Thymus (tissue), 11 donors: ENCODE results near the gene MYCT1. TPM values are rescaled to one million over a fixed set of nuclear protein-coding genes. Genes with fewer than 3 reads are reported as not detected.
"Not testable (repeated sequence)": the region's sequence is repeated elsewhere in the genome, so short reads cannot be mapped to it uniquely, and the experiment has no call there.

Experiments
- DNase-seq, 9 donors: peaks; one replicate each; pipeline ENCODE4 v3.0.0-alpha.2; 2013; ENCODE audit warnings: low spot score in 9 of 9, low read depth in 6 of 9, missing footprints in 1 of 9
- H3K27ac ChIP-seq, 2 donors: one replicate each; pipeline ENCODE4 v1.5.1; 2013; ENCODE audit warnings: control low read depth in 1 of 2, low read depth in 1 of 2, low read length in 1 of 2, mild to moderate bottlenecking in 1 of 2, moderate library complexity in 1 of 2
- H3K27me3 ChIP-seq, 2 donors: one replicate each; pipeline ENCODE4 v1.5.1; 2013; ENCODE audit warnings: low read length in 1 of 2; ENCODE audit not compliant: control insufficient read depth in 2 of 2, insufficient read depth in 1 of 2
- H3K36me3 ChIP-seq, 2 donors: one replicate each; pipeline ENCODE4 v1.5.1; 2013; ENCODE audit warnings: low read length in 1 of 2, mild to moderate bottlenecking in 1 of 2, moderate library complexity in 1 of 2; ENCODE audit not compliant: control insufficient read depth in 2 of 2, insufficient read depth in 2 of 2
- H3K4me1 ChIP-seq, 2 donors: one replicate each; pipeline ENCODE4 v1.5.1; 2013; ENCODE audit warnings: low read length in 2 of 2; ENCODE audit not compliant: control insufficient read depth in 2 of 2, insufficient read depth in 2 of 2
- H3K4me3 ChIP-seq, 2 donors: one replicate each; pipeline ENCODE4 v1.5.1; 2013; ENCODE audit warnings: low read length in 2 of 2, control low read depth in 1 of 2, mild to moderate bottlenecking in 1 of 2
- H3K9me3 ChIP-seq, 2 donors: one replicate each; pipeline ENCODE4 v1.5.1; 2013; ENCODE audit warnings: low read length in 1 of 2, mild to moderate bottlenecking in 1 of 2; ENCODE audit not compliant: control insufficient read depth in 2 of 2, insufficient read depth in 1 of 2
- WGBS: extraction: QIAGEN DNeasy Blood & Tissue Kit; methylation state at CpG from one replicate; pipeline ENCODE4 v1.1.7; 2013; 5-methylcytosine and 5-hydroxymethylcytosine counted together
- polyA plus RNA-seq: library from polyadenylated mRNA; stranded (reverse); fragments of 200-250 nt; gene quantifications from one replicate; pipeline ENCODE4 v1.2.3, GENCODE V29; 2013
- total RNA-seq: library from RNA; stranded (reverse); fragments of 120-200 nt; gene quantifications from one replicate; pipeline ENCODE4 v1.2.4, GENCODE V29; 2013
- donor health status: healthy.

MYCT1 gene
- total and polyA plus RNA-seq, 2 donors, result 3.5 to 4.1 TPM

DNA sequence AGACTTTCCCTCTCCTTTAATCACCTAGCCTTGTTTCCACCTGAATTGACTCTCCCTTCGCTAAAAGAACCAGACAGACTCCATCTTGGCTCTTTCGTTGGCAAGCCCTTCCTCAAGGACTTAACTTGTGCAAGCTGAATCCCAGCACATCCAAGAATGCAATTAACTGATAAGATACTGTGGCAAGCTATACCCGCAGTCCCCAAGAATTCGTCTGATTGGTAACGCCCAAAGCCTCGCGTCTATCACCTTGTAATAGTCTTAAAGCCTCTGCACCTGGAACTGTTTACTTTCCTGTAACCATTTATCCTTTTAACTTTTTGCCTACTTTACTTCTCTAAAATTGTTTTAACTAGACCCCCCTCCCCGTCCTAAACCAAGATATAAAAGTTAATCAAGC lies 15.6 kb upstream of the MYCT1 start:
- no peak overlapping the region for H3K27ac ChIP-seq

DNA sequence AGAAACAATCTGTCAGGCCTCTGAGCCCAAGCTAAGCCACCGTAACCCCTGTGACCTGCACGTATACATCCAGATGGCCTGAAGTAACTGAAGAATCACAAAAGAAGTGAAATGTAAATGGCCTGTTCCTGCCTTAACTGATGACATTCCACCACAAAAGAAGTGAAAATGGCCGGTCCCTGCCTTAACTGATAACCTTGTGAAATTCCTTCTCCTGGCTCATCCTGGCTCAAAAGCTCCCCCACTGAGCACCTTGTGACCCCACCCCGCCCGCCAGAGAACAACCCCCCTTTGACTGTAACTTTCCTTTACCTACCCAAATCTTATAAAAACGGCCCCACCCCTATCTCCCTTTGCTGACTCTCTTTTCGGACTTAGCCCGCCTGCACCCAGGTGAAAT lies 14.8 kb upstream of the MYCT1 start:
- H3K27me3 ChIP-seq, H3K4me1 ChIP-seq, H3K9me3 ChIP-seq, H3K4me3 ChIP-seq, DNase-seq, H3K36me3 ChIP-seq, H3K27ac ChIP-seq: not testable (repeated sequence)
- WGBS, result 91% methylated on average over 8 of the region's 8 CpGs

More for the DNA sequence above, 15.6 kb upstream of the MYCT1 start:
- Histone ChIP-seq H3K36me3 (no peaks in the 10 kb centered on the region), H3K9me3 (no peaks in the 10 kb centered on the region), H3K27me3 (no peaks in the 10 kb centered on the region), H3K4me3 (no peak overlapping the region), H3K4me1 (no peaks in the 10 kb centered on the region)
- 94% methylated on average over 8 of the region's 8 CpGs for WGBS
- DNase-seq, result no peak

DNA sequence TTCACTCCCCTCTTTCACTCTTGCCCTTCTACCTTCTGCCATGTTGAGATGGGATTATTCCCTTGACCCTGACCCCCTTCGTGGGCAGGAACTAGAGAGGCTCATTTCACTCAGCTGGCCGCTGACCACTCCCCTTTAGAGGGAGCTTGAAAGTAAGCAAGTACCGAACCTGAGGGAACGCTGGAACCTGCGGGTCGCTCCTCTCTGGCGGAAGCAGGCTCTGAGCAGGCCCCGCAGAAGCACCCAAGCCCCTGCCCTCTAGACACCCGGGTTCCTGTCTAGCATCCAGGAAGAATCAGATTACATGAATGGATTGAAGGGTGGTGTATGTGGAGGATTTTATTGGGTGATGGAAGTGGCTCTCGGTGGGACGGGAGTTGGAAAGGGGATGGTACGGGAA lies 11.9 kb upstream of the MYCT1 start:
- Histone ChIP-seq H3K27me3 (no peaks in the 10 kb centered on the region), H3K9me3 (no peaks in the 10 kb centered on the region), H3K27ac (no peak overlapping the region), H3K4me1 (no peaks in the 10 kb centered on the region), H3K36me3 (no peaks in the 10 kb centered on the region), H3K4me3 (no peak overlapping the region)
- no peak for DNase-seq
- WGBS, result 97% methylated on average over 12 of the region's 12 CpGs

DNA sequence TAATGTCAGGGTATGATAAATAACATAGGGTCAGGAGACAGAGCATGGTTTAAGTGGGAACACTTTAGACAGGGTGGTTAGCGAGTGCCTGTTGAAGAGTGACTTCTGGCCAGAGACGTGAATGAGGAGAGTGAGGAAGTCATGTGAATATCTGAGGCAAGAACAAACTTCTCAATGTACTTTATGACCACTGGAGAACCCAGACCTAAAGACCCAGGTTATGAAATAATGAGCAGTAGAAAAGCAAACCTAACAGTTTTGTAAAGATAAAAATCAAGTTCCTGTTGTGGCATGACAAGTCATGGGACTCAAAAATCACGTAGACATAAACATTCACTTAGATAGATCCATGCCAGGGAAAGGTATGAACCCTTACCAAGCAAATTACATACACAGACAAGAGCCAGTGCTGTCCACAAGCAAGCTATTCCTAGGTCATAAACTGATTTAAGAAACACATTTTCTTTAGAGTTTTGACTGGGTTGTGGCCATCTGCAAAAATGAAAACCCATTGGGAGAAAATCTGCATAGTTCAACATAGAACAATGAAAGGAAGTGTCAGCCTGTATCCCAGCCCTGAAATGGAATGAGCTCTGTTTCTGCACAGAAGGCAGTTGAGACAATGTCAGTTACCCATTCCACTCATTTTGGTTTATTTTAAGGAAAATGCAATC lies 2.2 kb upstream of the MYCT1 start:
- WGBS, result 44% methylated on average over 3 of the region's 3 CpGs
- no peak for DNase-seq
- Histone ChIP-seq H3K9me3 (no peaks in the 10 kb centered on the region), H3K4me3 (no peak overlapping the region), H3K4me1 (no peaks in the 10 kb centered on the region), H3K27ac (no peak overlapping the region), H3K36me3 (no peaks in the 10 kb centered on the region), H3K27me3 (no peaks in the 10 kb centered on the region)

DNA sequence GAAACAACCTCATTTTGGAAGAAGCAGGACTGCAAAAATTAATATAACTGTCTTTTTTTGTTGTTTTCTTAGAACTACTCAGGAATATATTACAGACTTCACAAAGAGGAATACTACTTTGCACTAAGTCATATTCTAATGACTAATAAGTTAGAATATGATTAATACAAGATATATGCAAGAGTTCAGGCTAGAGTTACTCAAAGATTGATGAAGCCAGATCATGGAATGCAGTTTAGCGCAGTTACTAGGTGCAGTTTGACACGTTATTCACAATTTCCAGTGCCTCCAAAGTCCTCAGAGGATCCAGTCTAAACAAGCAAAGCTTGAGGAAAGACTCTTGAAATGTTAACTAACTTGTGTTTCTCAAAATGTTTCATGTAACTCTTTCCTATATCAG lies 1.2 kb upstream of the MYCT1 start:
- Histone ChIP-seq H3K9me3 (no peaks in the 10 kb centered on the region), H3K4me3 (no peak overlapping the region), H3K27me3 (no peaks in the 10 kb centered on the region), H3K36me3 (no peaks in the 10 kb centered on the region), H3K4me1 (no peaks in the 10 kb centered on the region), H3K27ac (no peak overlapping the region)
- WGBS, result 85% methylated on average over 2 of the region's 2 CpGs
- no peak for DNase-seq

DNA sequence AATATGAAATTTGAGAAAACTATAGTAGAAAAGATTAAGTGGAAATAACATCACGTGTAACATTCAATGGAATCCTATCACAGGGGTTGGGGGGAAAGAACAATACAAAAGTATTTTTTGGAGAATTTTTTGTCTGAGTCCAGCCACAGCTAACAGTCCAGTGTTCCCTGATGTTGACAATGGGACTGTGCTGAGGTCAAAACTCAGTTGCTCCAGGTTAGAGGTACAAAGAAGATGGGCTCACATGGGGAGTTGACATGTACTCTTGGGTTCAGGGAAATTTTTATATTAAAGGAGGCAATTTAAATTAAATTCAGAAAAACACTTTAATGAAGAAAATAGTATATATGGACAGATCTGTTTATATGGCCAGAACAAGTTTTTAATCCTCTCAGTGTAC lies 995 bp downstream of the MYCT1 start:
- DNase-seq, result no peak
- H3K4me3 ChIP-seq, result no peak overlapping the region
- no peaks in the 10 kb centered on the region for H3K9me3 ChIP-seq
- H3K36me3 ChIP-seq, result no peaks in the 10 kb centered on the region
- H3K27ac ChIP-seq, result no peak overlapping the region
- H3K4me1 ChIP-seq, result no peaks in the 10 kb centered on the region
- 72% methylated on average over 1 of the region's 1 CpG for WGBS
- no peaks in the 10 kb centered on the region for H3K27me3 ChIP-seq

DNA sequence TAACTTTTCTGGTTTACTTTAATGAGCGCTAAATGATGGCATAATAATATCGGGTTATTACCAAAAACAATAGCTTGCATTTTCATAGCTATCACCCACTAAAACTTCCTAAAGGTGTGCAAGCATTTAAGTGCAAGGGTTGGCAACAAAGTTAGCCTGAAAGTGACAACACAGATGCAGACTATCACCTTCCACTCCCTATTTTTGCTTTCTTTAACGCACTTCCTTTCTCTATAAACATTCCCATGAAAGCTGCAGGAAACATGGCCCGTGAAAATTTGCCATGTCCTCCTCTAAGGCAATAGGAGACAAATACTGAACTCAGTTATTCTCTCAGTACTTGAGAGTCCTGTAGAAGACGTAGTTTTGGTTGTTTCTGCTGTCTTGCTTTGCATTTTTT lies 2.7 kb downstream of the MYCT1 start:
- no peak for DNase-seq
- no peak overlapping the region for H3K4me3 ChIP-seq
- no peak overlapping the region for H3K27ac ChIP-seq
- no peaks in the 10 kb centered on the region for H3K4me1 ChIP-seq
- 19% methylated on average over 5 of the region's 5 CpGs for WGBS
- no peaks in the 10 kb centered on the region for H3K9me3 ChIP-seq
- H3K27me3 ChIP-seq, result no peaks in the 10 kb centered on the region
- H3K36me3 ChIP-seq, result no peaks in the 10 kb centered on the region

DNA sequence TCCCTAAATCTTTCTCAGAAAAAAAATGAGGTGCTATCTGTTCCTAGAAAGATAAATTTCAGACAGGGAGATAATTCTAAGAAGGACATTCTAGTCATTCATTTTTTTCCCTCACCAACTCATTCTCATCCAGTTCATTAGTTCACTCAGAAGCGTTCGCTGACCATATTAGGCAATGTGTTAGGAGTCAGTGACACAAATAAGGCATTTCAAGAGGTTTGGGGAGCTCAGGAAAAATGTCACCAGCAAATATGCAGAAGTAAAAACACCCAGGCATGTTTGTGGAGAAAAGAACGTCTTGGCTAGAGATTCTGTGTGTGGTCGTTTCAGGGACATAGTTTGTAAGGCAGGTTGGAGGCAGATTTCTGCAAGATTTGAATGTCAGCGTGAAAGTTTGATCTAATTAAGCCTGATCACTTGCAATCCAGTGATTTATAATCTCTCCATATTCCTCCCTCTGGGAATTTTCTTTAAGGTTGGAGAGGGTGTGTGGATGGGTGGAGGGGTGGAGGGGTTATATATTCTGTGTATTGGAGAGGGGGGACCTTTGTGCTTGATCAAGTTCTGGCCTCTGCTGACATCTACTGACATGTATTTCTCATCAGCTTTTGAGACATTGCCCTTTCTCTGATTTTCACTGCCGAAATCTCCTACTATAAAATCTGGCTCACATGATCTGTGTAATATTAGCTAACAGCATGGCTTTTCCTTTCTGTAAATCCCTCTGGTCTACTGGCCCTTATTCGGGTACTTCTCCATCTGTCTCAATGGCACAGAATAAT lies 3.6 kb downstream of the MYCT1 start:
- Histone ChIP-seq H3K27ac (no peak overlapping the region), H3K4me3 (no peak overlapping the region), H3K27me3 (no peaks in the 10 kb centered on the region), H3K9me3 (no peaks in the 10 kb centered on the region), H3K36me3 (no peaks in the 10 kb centered on the region), H3K4me1 (no peaks in the 10 kb centered on the region)
- 12% methylated on average over 7 of the region's 7 CpGs for WGBS
- no peak for DNase-seq

DNA sequence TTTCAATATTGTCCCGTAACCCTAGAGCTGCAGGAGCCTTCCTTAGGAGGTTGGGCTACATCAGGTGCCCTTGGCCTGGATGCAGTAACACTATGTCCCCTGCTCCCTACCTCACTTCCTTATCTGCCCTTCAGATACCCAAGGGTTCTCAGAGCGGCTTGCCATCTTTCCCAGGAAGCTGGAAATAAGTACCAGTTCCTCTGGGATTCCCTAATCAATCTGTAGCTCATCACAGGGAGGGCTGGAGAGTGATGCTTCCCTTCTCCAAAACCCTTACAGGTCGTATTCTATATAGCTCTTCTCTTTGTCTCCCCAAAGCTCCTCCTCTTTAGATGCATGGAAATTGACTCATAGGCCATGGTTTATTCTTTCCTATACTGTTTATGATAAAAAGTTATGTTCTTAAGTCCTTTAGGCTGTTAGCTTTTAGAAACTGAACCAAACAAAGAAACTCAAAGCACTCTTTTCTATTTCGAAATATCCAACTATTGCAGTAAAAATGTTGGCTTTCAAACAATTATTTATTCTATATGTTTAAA lies 4.2 kb downstream of the MYCT1 start:
- Histone ChIP-seq H3K9me3 (no peaks in the 10 kb centered on the region), H3K27ac (no peak overlapping the region), H3K36me3 (no peaks in the 10 kb centered on the region), H3K4me1 (no peaks in the 10 kb centered on the region), H3K27me3 (no peaks in the 10 kb centered on the region), H3K4me3 (no peak overlapping the region)
- DNase-seq, result no peak
- WGBS, result 70% methylated on average over 4 of the region's 4 CpGs
